Thyroid gland (tissue), 4 donors: ENCODE measurements around the gene LMBR1L.

Source experiments
- POLR2A ChIP-seq, 2 donors: fragments of 450-650 bp; IDR thresholded peaks; one replicate each; pipeline ENCODE4 v1.6.1; 2017; ENCODE audit warnings: antibody characterized with exemption in 2 of 2, mild to moderate bottlenecking in 2 of 2, moderate library complexity in 1 of 2
- TF ChIP-seq, protein P1 (sequence below), 6 experiments: fragments of 200-600 bp in 3 of 6; fragments of 450-650 bp in 3 of 6; sonication (generic) in 3 of 6; IDR thresholded peaks; one replicate each; pipeline ENCODE4 v1.5.1; 2016 to 2019; ENCODE audit warnings: antibody characterized with exemption in 6 of 6, mild to moderate bottlenecking in 2 of 6, inconsistent platforms in 1 of 6, moderate library complexity in 1 of 6

DNA sequence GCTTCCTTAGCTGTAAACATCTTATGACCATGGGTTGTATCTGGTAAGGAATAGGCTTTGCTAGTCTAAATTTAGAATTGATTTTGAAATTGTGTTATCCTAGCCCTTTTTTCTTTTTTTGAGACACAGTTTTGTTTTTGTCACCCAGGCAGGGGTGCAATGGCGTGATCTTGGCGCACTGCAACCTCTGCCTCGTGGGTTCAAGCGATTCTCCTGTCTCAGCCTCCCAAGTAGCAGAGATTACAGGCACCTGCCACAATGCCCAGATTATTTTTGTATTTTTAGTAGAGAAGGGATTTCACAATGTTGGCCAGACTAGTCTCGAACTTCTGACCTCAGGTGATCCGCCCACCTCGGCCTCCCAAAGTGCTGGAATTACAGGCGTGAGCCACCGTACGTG is 22.9 kb upstream of the LMBR1L start:
- TF ChIP-seq, protein P1, sequence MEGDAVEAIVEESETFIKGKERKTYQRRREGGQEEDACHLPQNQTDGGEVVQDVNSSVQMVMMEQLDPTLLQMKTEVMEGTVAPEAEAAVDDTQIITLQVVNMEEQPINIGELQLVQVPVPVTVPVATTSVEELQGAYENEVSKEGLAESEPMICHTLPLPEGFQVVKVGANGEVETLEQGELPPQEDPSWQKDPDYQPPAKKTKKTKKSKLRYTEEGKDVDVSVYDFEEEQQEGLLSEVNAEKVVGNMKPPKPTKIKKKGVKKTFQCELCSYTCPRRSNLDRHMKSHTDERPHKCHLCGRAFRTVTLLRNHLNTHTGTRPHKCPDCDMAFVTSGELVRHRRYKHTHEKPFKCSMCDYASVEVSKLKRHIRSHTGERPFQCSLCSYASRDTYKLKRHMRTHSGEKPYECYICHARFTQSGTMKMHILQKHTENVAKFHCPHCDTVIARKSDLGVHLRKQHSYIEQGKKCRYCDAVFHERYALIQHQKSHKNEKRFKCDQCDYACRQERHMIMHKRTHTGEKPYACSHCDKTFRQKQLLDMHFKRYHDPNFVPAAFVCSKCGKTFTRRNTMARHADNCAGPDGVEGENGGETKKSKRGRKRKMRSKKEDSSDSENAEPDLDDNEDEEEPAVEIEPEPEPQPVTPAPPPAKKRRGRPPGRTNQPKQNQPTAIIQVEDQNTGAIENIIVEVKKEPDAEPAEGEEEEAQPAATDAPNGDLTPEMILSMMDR (IDR thresholded peaks at IDR 0.05) = no peak
- no peak for TF ChIP-seq POLR2A (IDR thresholded peaks at IDR 0.05)
